IMR-90 (cell line): ENCODE measurements around the gene MAPK13. TPM values are rescaled to one million over a fixed set of nuclear protein-coding genes. Genes with fewer than 3 reads are reported as not detected.

Source experiments
- ATAC-seq: fragments of 200-7000 bp; cut with Tn5 transposase; 2 replicates; pipeline ENCODE4 v1.9.1; 2020; ENCODE audit warnings: low read depth, mild to moderate bottlenecking, moderate library complexity
- BruUV-seq: library from RNA; stranded (reverse); fragments of 400-500 nt; replicated peaks from 2 replicates; lab custom pipeline; 2021; lab: Mats Ljungman, UMichigan
- CTCF ChIA-PET: fragments of 300-600 bp; formaldehyde crosslinking; extraction: SDS; loops from one replicate; lab custom pipeline; 2021; ENCODE audit warnings: antibody characterized with exemption; lab: Yijun Ruan, JAX
- POLR2A ChIA-PET: fragments of 300-600 bp; sonication (Branson Sonifier 250); formaldehyde crosslinking; loops from one replicate; lab custom pipeline; 2022; ENCODE audit warnings: antibody characterized with exemption; ENCODE audit not compliant: unreplicated experiment; lab: Charles Lee
- DNase-seq: peaks from one replicate; pipeline ENCODE4 v3.0.0; 2013
- H2AFZ ChIP-seq: replicated peaks from 2 replicates; pipeline ENCODE3; 2013; ENCODE audit warnings: low read length, mild to moderate bottlenecking; ENCODE audit not compliant: poor library complexity
- H2AK5ac ChIP-seq: 2 replicates; pipeline ENCODE4 v1.6.1; 2013; ENCODE audit warnings: low read depth, low read length, inconsistent platforms
- H2AK9ac ChIP-seq: replicated peaks from 2 replicates; pipeline ENCODE3; 2013; ENCODE audit warnings: mild to moderate bottlenecking, low read depth, low read length, moderate library complexity; ENCODE audit not compliant: poor library complexity
- H2BK120ac ChIP-seq: 2 replicates; pipeline ENCODE4 v1.6.1; 2013; ENCODE audit warnings: low read depth, low read length, inconsistent platforms
- H2BK15ac ChIP-seq: 3 replicates; pipeline ENCODE4 v1.6.1; 2013; ENCODE audit warnings: low read depth, low read length, inconsistent platforms
- H2BK20ac ChIP-seq: 2 replicates; pipeline ENCODE4 v1.6.1; 2013; ENCODE audit warnings: low read depth, mild to moderate bottlenecking, inconsistent platforms, low read length, moderate library complexity
- H2BK5ac ChIP-seq: 2 replicates; pipeline ENCODE4 v1.6.1; 2013; ENCODE audit warnings: mild to moderate bottlenecking, low read depth, low read length, inconsistent platforms; ENCODE audit not compliant: poor library complexity, severe bottlenecking
- H3K14ac ChIP-seq: replicated peaks from 2 replicates; pipeline ENCODE4 v1.6.1; 2013; ENCODE audit warnings: low read depth, low read length, inconsistent platforms
- H3K18ac ChIP-seq: 2 replicates; pipeline ENCODE4 v1.6.1; 2013; ENCODE audit warnings: low read depth, low read length, control low read depth
- H3K23ac ChIP-seq: 2 replicates; pipeline ENCODE4 v1.6.1; 2013; ENCODE audit warnings: low read depth, low read length, inconsistent platforms
- H3K27ac ChIP-seq: 2 replicates; pipeline ENCODE4 v1.5.1; 2013; ENCODE audit warnings: mild to moderate bottlenecking, control low read depth, low read length; ENCODE audit not compliant: insufficient read depth
- H3K27me3 ChIP-seq: 2 replicates; pipeline ENCODE4 v1.6.1; 2013; ENCODE audit warnings: low read length; ENCODE audit not compliant: control insufficient read depth, insufficient read depth
- H3K36me3 ChIP-seq: 2 replicates; pipeline ENCODE4 v1.6.1; 2013; ENCODE audit warnings: low read length, mixed read lengths; ENCODE audit not compliant: control insufficient read depth, insufficient read depth
- H3K4ac ChIP-seq: 2 replicates; pipeline ENCODE4 v1.6.1; 2013; ENCODE audit warnings: low read depth, low read length, inconsistent platforms
- H3K4me1 ChIP-seq: 2 replicates; pipeline ENCODE4 v1.6.1; 2013; ENCODE audit warnings: low read length, mixed read lengths; ENCODE audit not compliant: control insufficient read depth, insufficient read depth
- H3K4me2 ChIP-seq: 2 replicates; pipeline ENCODE4 v1.6.1; 2013; ENCODE audit warnings: low read depth, mild to moderate bottlenecking, control low read depth, low read length, moderate library complexity
- H3K4me3 ChIP-seq: 2 replicates; pipeline ENCODE4 v1.5.1; 2013; ENCODE audit warnings: low read depth, mild to moderate bottlenecking, control low read depth, low read length, moderate library complexity; ENCODE audit not compliant: insufficient read depth
- H3K56ac ChIP-seq: 2 replicates; pipeline ENCODE4 v1.6.1; 2013; ENCODE audit warnings: low read length, inconsistent platforms; ENCODE audit not compliant: insufficient read depth; ENCODE audit errors: extremely low read depth
- H3K79me1 ChIP-seq, 2 experiments: 2 replicates each; pipeline ENCODE4 v1.6.1; 2013; ENCODE audit warnings: low read length in 2 of 2, inconsistent platforms in 1 of 2, low read depth in 1 of 2
- H3K9ac ChIP-seq: 2 replicates; pipeline ENCODE4 v1.6.1; 2013; ENCODE audit warnings: low read depth, low read length, control low read depth
- H3K9me1 ChIP-seq: 2 replicates; pipeline ENCODE4 v1.6.1; 2013; ENCODE audit warnings: low read length, inconsistent platforms; ENCODE audit not compliant: insufficient read depth
- H3K9me3 ChIP-seq: 2 replicates; pipeline ENCODE4 v1.6.1; 2013; ENCODE audit warnings: low read length; ENCODE audit not compliant: control insufficient read depth, insufficient read depth
- H4K20me1 ChIP-seq: 2 replicates; pipeline ENCODE4 v1.6.1; 2013; ENCODE audit warnings: low read length, inconsistent platforms; ENCODE audit not compliant: insufficient read depth
- H4K5ac ChIP-seq: 2 replicates; pipeline ENCODE4 v1.6.1; 2013; ENCODE audit warnings: mild to moderate bottlenecking, low read depth, low read length, control low read depth
- H4K8ac ChIP-seq, 2 experiments: 2 replicates each; pipeline ENCODE4 v1.6.1; 2013; ENCODE audit warnings: low read depth in 2 of 2, low read length in 2 of 2, control low read depth in 1 of 2, inconsistent platforms in 1 of 2
- H4K91ac ChIP-seq: 2 replicates; pipeline ENCODE4 v1.6.1; 2013; ENCODE audit warnings: low read depth, low read length, inconsistent platforms; ENCODE audit not compliant: insufficient read depth
- CEBPB ChIP-seq: IDR thresholded peaks from 2 replicates; pipeline ENCODE4 v1.6.1; 2012; ENCODE audit warnings: low read depth, low read length, improper control_type of control experiment
- FOS ChIP-seq: fragments of 150-350 bp; IDR thresholded peaks from 2 replicates; pipeline ENCODE4 v1.6.1; 2016; ENCODE audit warnings: low read depth, low read length
- NFE2L2 ChIP-seq: fragments of 150-350 bp; IDR thresholded peaks from 2 replicates; pipeline ENCODE4 v1.6.1; 2016; ENCODE audit warnings: low read depth, mild to moderate bottlenecking, low read length
- RFX5 ChIP-seq: IDR thresholded peaks from 2 replicates; pipeline ENCODE4 v1.8.0; 2012; ENCODE audit warnings: low read depth, mild to moderate bottlenecking, low read length, moderate library complexity
- WGBS, 2 experiments: methylation state at CpG; one replicate each; pipeline versions ENCODE4 v1.1.5 to v1.1.7; 2013; ENCODE audit warnings: missing lambda C conversion rate in 2 of 2; ENCODE audit not compliant: insufficient read length in 1 of 2; ENCODE audit errors: extremely low coverage in 2 of 2; 5-methylcytosine and 5-hydroxymethylcytosine counted together
- dilution Hi-C: fragments of 300-500 bp; cut with HindIII; formaldehyde crosslinking; loops from one replicate; pipeline ENCODE4 v1.14.3; 2018; ENCODE audit warnings: low sequenced_read_pairs; ENCODE audit not compliant: unreplicated experiment
- in situ Hi-C: fragments of 300-500 bp; cut with MboI; formaldehyde crosslinking; loops from 3 replicates; pipeline ENCODE4 v1.14.3; 2019; ENCODE audit warnings: low sequenced_read_pairs, inconsistent platforms, mixed read lengths
- intact Hi-C: fragments of 100-400 bp; cut with micrococcal nuclease; formaldehyde crosslinking; loops from 2 replicates; pipeline ENCODE4 v1.10.0; 2022
- polyA plus RNA-seq, 3 experiments: library from polyadenylated mRNA; depleted of rRNA; stranded (reverse); fragments of >200 nt; gene quantifications; 2 replicates each; pipeline ENCODE4 v1.2.3, GENCODE V29; 2012; ENCODE audit warnings: low replicate concordance in 1 of 3
- total RNA-seq: library from RNA; depleted of rRNA; stranded (reverse); fragments of >200 nt; gene quantifications from 2 replicates; pipeline ENCODE4 v1.2.3, GENCODE V29; 2012
- TF ChIP-seq, protein P1 (sequence below): conservative IDR thresholded peaks from 2 replicates; pipeline ENCODE4 v1.5.1; 2012; ENCODE audit warnings: mild to moderate bottlenecking, low read depth, low read length, improper control_type of control experiment

The MAPK13 gene
- total and polyA plus RNA-seq, 2 of the 4 experiments (the other 2 are of a cell fraction): 2.0 to 2.9 TPM

- ChIA-PET CTCF (no interaction called here), POLR2A (no interaction called here)
- no peak for ATAC-seq
Measured at GRCh38 chr6:36124881-36125280, 5.4 kb upstream of the MAPK13 start.

More at GRCh38 chr6:36124881-36125280, 5.4 kb upstream of the MAPK13 start:
- intact Hi-C loops (no loop called here), in situ Hi-C loops (loop anchor here (5.0 kb wide), 2 partner anchors 77 to 232 kb away; no protein-coding TSS in a partner anchor), dilution Hi-C loops (no loop called here)
- Histone ChIP-seq H3K27ac (no peak overlapping the region), H2BK20ac (no peak overlapping the region), H4K20me1 (no peaks in the 10 kb centered on the region), H4K91ac (no peak overlapping the region), H3K23ac (no peak overlapping the region), H3K4me3 (no peak overlapping the region), H2BK120ac (no peak overlapping the region), H4K5ac (no peak overlapping the region), H3K4me2 (no peak overlapping the region), H3K36me3 (no peaks in the 10 kb centered on the region), H3K4me1 (peaks cover 23% of the 10 kb centered on the region), H2BK5ac (no peak overlapping the region), H4K8ac (no peak overlapping the region), H2AK5ac (no peak overlapping the region), H3K18ac (no peak overlapping the region), H3K79me1 (peaks cover 0 to 12% of the 10 kb centered on the region in 2 experiments; a peak in 1 of 4 replicates), H3K4ac (no peak overlapping the region), H3K56ac (no peak overlapping the region), H2AK9ac (no peak overlapping the region), H3K9ac (no peak overlapping the region), H3K27me3 (no peaks in the 10 kb centered on the region), H3K14ac (no peak overlapping the region), H3K9me3 (no peaks in the 10 kb centered on the region), H2BK15ac (no peak overlapping the region), H3K9me1 (peaks cover 27% of the 10 kb centered on the region), H2AFZ (no peak overlapping the region)
- no CpG with 5 or more reads among the region's 3 CpGs for WGBS, 2 experiments
- no peak for DNase-seq
- no TSS peak for BruUV-seq
- TF ChIP-seq CEBPB (no peak), FOS (no peak), NFE2L2 (no peak), RFX5 (no peak)
- TF ChIP-seq, protein P1, sequence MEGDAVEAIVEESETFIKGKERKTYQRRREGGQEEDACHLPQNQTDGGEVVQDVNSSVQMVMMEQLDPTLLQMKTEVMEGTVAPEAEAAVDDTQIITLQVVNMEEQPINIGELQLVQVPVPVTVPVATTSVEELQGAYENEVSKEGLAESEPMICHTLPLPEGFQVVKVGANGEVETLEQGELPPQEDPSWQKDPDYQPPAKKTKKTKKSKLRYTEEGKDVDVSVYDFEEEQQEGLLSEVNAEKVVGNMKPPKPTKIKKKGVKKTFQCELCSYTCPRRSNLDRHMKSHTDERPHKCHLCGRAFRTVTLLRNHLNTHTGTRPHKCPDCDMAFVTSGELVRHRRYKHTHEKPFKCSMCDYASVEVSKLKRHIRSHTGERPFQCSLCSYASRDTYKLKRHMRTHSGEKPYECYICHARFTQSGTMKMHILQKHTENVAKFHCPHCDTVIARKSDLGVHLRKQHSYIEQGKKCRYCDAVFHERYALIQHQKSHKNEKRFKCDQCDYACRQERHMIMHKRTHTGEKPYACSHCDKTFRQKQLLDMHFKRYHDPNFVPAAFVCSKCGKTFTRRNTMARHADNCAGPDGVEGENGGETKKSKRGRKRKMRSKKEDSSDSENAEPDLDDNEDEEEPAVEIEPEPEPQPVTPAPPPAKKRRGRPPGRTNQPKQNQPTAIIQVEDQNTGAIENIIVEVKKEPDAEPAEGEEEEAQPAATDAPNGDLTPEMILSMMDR: no peak
